NCI-H2171 (cell line): ENCODE measurements around the gene ALLC.

Source experiments
- DNase-seq: peaks from one replicate; lab custom pipeline; 2025; lab: John Stamatoyannopoulos, UW

Gene ALLC

GRCh38 chr2:3725458-3726250 is 67.7 kb downstream of the ALLC start:
- peak; percentile 15 for DNase-seq

- no peak for DNase-seq
Observed at GRCh38 chr2:3726511-3726910, 68.5 kb downstream of the ALLC start.

- DNase-seq = no peak
Observed at GRCh38 chr2:3727397-3728045, 69.5 kb downstream of the ALLC start.

- DNase-seq = peak; percentile 47
Observed at GRCh38 chr2:3728104-3729054, 70.4 kb downstream of the ALLC start.

GRCh38 chr2:3729055-3729448 is 71.1 kb downstream of the ALLC start:
- DNase-seq = no peak

GRCh38 chr2:3729786-3730185 is 71.8 kb downstream of the ALLC start:
- no peak for DNase-seq

- no peak for DNase-seq
Observed at GRCh38 chr2:3730646-3731045, 72.6 kb downstream of the ALLC start.

GRCh38 chr2:3731829-3732228 is 73.8 kb downstream of the ALLC start:
- DNase-seq = no peak

GRCh38 chr2:3736112-3736511 is 78.1 kb downstream of the ALLC start:
- no peak for DNase-seq

GRCh38 chr2:3737128-3737527 is 79.1 kb downstream of the ALLC start:
- no peak for DNase-seq

- peak; percentile 72 for DNase-seq
Observed at GRCh38 chr2:3738454-3738853, 80.5 kb downstream of the ALLC start.

GRCh38 chr2:3739313-3739712 is 81.3 kb downstream of the ALLC start:
- no peak for DNase-seq

- no peak for DNase-seq
Observed at GRCh38 chr2:3741396-3741795, 83.4 kb downstream of the ALLC start.

GRCh38 chr2:3741867-3742602 is 84.0 kb downstream of the ALLC start:
- DNase-seq = no peak

GRCh38 chr2:3742743-3743508 is 84.9 kb downstream of the ALLC start:
- DNase-seq = no peak

- DNase-seq = no peak
Observed at GRCh38 chr2:3743951-3744555, 86.1 kb downstream of the ALLC start.

GRCh38 chr2:3745920-3746319 is 87.9 kb downstream of the ALLC start:
- no peak for DNase-seq

- DNase-seq = no peak
Observed at GRCh38 chr2:3747032-3747654, 89.1 kb downstream of the ALLC start.

GRCh38 chr2:3747826-3748225 is 89.8 kb downstream of the ALLC start:
- DNase-seq = no peak

GRCh38 chr2:3749201-3749600 is 91.2 kb downstream of the ALLC start:
- no peak for DNase-seq
